Stimulated activated CD4-positive, alpha-beta T cell treated with anti-CD3 and anti-CD28 coated beads, Interleukin-4, amount 100 ng/mL, for 48 hours (primary cell): Measurements from ENCODE around the gene RAB6D.
"Not testable (repeated sequence)": the region's sequence is repeated elsewhere in the genome, so short reads cannot be mapped to it uniquely, and the experiment has no call there.

Source experiments
- DNase-seq, 2 donors: peaks; one replicate each; pipeline ENCODE4 v3.0.0-alpha.2; 2020; ENCODE audit warnings: low read depth in 2 of 2

Gene RAB6D

DNA sequence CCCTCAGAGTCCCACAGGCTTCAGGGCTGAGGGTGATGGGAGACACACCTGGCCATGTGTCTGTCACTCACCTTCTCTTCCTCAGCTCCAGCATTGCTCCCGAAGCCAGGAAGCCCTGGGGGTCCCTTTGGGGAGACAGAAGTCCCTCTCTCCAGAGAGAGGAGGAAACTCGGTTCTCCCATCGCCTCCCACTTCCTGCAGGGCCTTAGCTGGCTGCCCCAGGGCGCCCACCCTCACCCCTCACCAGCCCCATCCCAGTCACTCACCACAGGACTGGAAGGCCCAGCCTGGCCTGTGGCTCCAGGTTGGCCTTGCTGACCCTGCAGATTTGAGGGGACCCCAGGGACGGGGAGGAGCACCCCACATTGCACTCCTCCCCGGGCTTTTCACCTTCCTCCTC lies 2.7 kb upstream of the RAB6D start:
- DNase-seq = no peak

DNA sequence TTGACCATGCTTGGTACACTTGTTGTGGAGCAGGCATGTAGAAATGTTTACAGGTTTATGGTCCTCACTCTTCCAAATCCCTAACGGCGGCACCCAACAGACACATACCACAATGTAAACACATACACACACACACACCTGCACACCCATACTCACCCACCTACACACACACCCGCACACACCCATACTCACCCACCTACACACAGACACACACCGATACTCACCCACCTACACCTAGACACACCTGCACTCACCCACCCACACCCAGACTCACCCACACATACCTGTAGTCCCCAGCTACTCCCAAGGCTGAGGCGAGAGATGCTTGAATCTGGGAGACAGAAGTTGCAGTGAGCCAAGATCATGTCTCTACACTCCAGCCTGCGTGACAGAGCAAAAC lies 1.5 kb upstream of the RAB6D start:
- no peak for DNase-seq

DNA sequence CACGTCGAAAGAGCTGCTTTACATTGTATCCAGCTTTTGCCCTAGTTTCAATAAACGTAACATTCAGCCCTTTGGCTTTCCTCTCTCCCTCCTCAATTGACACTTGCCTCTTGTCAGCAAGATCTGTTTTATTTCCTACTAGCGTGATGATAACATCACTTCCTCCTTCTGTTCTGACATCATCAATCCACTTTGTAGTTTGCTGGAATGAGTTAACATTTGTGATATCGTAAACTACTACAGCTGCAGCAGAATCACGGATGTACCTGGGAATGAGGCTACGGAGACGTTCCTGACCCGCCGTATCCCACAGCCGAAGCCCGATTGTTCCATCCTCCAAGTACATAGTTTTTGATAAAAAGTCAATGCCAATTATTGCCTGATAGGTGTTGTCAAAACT lies 755 bp downstream of the RAB6D start:
- DNase-seq = not testable (repeated sequence)

DNA sequence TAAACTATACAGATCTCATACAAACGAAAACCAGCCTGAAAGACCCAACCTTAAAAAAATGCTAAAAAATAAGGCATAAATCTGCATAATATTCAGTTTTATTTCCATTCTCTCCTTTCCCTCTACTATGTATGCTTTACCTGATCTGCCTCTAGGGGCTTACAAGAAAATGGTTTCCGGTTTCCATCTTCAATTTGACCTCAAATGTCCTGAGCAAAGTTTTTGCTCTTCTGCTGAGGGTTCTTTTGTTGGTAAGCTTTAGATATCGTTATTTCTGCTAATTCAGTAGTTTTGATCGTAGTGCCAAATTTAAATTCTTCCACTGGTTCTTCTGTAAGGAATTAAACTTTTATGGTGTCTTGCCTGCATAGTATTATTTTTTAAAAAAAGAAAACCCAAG lies 2.2 kb downstream of the RAB6D start:
- not testable (repeated sequence) for DNase-seq

DNA sequence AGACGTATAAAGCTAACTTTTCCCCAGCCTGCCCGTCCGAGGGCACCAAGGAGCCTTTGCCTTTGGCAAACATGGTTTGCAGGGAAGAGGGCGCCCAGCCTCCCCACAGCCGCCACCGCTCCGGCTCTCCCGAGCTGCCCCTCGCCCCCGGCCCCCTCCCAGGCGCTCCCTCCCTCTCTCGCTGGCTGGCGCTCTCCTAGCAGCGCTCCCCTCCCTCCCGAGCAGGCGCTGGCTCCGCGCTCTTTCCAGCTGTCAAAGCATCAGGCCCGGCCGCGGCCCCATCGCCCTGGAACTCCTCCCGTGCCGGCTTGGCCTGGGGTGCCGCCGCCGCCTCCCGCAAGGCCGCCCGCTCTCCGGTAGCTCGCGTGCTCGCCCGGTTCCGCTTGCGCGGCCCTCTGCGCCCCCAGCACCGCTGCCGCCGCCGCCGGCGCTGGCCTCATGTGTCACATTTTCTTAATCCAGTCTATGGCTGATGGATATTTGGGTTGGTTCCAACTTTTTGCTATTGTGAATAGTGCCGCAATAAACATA lies 10.7 kb downstream of the RAB6D start:
- not testable (repeated sequence) for DNase-seq

DNA sequence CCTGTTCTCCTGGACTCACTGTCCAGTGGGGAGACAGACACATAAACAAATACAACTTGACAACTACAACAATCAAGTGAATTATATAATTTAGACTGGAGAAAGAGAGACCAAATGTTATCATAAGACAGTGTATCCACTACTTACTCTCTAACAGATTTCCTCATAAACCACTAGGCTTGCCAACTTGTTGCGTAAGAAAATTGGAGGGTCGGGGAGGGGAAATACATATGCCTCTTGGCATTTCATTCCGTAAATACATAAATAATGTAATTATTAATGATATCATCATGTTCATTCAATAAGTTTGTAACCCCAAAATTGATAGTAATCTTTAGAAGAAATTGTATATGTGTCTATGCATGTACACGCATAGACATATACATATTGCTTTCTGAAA lies 14.9 kb downstream of the RAB6D start:
- no peak for DNase-seq

DNA sequence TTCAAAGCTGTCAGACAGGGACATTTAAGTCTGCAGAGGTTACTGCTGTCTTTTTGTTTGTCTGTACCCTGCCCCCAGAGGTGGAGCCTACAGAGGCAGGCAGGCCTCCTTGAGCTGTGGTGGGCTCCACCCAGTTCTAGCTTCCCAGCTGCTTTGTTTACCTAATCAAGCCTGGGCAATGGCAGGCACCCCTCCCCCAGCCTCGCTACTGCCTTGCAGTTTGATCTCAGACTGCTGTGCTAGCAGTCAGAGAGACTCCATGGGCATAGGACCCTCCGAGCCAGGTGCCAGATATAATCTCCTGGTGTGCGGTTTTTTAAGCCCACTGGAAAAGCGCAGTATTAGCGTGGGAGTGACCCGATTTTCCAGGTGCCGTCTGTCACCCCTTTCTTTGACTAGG lies 16.9 kb downstream of the RAB6D start:
- not testable (repeated sequence) for DNase-seq

DNA sequence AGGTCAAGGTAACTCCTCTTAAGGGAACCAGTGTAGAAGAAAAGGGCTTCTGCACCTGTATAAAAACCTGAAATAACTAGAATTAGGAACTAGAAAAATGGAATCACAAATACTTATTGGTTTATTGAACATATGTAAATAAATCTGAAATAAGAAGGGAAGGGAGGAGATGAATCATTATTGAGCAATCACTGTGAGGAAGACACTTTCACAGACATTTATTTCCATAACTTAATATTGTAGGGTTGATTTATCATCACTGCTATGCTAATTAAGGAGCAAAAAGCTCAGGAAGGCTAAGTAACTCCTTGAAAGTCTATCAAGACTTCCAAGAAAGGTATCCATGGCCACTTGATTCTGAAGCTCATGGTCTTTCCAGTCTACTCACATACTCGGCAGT lies 24.7 kb downstream of the RAB6D start:
- DNase-seq = not testable (repeated sequence)

DNA sequence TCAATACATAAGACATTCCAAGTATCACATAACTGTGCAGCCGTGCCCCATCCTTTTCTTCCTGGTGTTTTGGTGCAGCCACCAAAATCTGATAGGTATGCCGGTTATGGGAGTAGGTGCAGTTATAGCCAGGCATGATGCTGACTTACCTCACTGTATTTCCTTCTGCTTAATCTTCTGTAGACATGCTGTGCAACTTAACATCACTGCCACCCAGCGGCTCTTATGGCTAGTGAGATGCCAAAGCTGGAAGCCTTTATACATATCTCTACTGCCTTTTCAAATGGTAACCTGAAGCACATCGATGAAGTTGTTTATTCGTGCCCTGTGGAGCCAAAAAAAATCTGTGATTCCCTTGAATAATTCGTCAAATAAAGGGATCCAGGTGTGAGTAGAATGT lies 28.6 kb downstream of the RAB6D start:
- DNase-seq = not testable (repeated sequence)

DNA sequence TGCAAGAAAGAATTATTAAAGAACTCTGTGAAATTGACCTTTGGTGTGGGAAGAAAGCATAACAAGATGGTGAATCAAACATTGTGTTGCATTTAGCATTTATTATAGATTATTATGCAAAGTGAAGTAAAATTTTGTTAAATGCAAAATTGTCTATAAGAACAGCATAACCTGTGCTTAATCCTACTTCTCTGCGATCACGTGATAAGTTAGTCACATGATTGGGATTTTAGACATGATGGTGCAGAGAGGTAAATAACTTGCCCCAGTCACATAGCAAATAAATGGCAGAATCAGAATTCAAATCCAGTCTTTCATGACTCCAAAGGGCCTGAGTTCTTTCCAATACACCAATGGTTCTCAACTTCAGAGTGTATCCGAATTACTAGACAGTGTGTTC lies 31.3 kb downstream of the RAB6D start:
- DNase-seq = not testable (repeated sequence)

DNA sequence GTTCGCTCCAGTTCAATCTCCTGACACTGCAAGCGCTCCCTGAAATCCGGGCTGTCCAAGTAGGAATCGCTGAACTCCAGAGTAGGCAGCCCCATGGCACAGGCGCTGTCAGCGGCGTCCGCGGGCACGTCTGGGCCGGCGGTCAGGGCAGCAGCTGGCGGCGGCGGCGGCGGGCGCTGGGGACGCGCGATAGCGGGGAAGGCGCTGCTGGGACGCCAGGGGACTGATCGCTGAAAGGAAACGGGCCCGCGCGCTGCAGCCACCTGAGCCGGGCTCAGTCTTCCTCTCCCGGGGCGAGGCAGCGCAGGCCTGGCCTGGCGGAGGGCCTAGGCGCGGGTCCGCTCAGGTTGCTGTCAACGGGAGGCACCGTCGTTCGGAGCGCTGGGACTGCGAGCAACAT lies 33.0 kb downstream of the RAB6D start:
- DNase-seq = peak in 1 of 2 donors; percentile 3

DNA sequence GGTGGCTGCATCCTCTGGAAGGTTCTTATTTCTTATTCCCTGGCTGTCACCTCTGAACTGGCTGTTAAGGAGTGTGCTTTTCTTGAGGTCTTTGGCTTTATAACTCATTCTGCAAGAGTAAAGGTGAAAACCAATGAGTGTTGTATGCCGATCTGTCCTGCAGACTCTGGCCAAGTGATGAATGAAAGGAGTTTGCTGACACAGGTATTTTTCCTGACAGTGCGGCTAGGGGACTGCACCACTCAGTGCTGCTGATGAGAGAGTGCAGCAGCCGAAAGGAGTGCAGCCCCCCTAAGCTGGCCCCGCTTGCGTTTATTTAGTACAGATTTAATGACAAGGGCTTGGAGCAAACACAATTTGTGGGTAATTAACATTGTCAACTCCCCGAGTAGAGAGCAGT lies 41.8 kb downstream of the RAB6D start:
- no peak for DNase-seq

DNA sequence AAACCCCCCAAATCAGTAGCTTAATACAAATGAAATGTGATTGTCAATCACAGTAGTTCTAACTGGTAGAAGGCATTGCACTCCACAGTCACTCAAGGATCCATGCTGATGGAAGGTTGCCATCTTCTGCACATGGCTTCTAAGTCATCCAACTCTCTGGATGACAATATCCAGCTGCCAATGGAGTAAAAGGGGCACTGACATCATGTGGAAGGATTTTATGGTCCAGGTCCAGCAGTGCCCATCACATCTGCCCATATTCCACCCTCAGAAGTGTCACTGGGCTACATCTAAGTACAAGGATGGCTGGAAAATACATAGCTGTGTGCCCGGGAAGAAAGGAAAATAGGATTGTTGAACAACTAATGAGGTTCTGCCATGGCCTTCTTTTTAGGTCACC lies 42.6 kb downstream of the RAB6D start:
- not testable (repeated sequence) for DNase-seq

DNA sequence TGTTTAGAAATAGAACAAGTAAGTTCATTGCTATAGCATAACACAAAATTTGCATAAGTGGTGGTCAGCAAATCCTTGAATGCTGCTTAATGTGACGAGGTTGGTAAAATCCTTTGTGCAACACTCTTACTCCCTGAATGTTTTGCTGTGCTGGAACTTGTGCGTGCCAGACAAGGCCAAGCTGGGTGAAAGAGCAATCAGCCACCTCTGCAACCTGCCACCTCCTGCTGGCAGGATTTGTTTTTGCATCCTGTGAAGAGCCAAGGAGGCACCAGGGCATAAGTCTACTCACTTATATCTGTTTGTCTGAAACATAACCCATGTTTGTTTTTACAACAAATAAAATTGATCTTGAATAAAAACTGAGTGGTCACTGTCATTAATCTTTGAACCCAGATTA lies 53.0 kb downstream of the RAB6D start:
- not testable (repeated sequence) for DNase-seq
